ENCODE results near the gene PLPP2.

The PLPP2 gene

GRCh38 chr19:313988-314815 lies 23.0 kb upstream of the PLPP2 start:
- no peak for DNase-seq

GRCh38 chr19:313169-313987 lies 22.2 kb upstream of the PLPP2 start:
- no peak for DNase-seq

GRCh38 chr19:311813-312261 lies 20.6 kb upstream of the PLPP2 start:
- no peak for DNase-seq

GRCh38 chr19:310781-311496 lies 19.7 kb upstream of the PLPP2 start:
- no peak for DNase-seq

GRCh38 chr19:310141-310651 lies 19.0 kb upstream of the PLPP2 start:
- DNase-seq = no peak

- no peak for DNase-seq
Observed at GRCh38 chr19:309206-309565, 18.0 kb upstream of the PLPP2 start.

GRCh38 chr19:308471-309205 lies 17.4 kb upstream of the PLPP2 start:
- no peak for DNase-seq

GRCh38 chr19:307793-308420 lies 16.7 kb upstream of the PLPP2 start:
- no peak for DNase-seq

GRCh38 chr19:307111-307531 lies 15.9 kb upstream of the PLPP2 start:
- DNase-seq = no peak

- DNase-seq = no peak
Observed at GRCh38 chr19:306151-306900, 15.1 kb upstream of the PLPP2 start.

GRCh38 chr19:305240-306150 lies 14.3 kb upstream of the PLPP2 start:
- no peak for DNase-seq

GRCh38 chr19:296476-297225 lies 5.4 kb upstream of the PLPP2 start:
- no peak for DNase-seq

- no peak for DNase-seq
Observed at GRCh38 chr19:295687-296370, 4.6 kb upstream of the PLPP2 start.

GRCh38 chr19:294946-295686 lies 3.9 kb upstream of the PLPP2 start:
- DNase-seq = peak; percentile 33

GRCh38 chr19:294341-294945 lies 3.2 kb upstream of the PLPP2 start:
- no peak for DNase-seq

GRCh38 chr19:293436-294110 lies 2.4 kb upstream of the PLPP2 start:
- DNase-seq = no peak

GRCh38 chr19:292951-293350 lies 1.7 kb upstream of the PLPP2 start:
- DNase-seq = no peak
